Measurements from ENCODE around the gene ACTN4.
A peak's percentile ranks its signal among the peaks of the same experiment; 100 is the strongest.

ACTN4 gene

DNA sequence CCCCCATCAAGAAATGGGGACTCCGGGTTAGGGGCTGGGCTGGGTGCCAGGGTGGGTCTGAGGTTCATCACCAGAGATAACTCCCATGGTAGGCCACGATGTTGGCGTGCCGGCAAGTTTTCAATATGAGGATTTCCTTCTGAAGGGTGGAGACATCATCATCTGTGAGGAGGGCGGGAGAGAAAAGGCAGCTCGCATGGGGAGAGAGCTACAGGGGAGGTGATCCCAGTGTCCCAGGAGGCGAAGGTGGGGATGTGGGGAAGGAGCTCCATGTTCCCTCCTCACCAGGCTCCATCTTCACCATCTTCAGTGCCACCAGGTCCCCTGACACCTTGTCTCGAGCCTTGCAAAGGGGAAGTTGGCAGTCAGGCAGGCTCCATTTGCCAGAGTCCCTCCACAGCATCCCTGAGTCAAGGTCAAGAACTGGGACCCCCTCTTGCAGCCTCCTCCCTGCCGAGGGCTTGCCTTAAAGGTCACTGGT lies 30.1 kb upstream of the ACTN4 start:
- DNase-seq (ENCODE audit: low read depth) = no peak
- no peak overlapping the region for H3K4me3 ChIP-seq (ENCODE audit: low read depth, low read length)

DNA sequence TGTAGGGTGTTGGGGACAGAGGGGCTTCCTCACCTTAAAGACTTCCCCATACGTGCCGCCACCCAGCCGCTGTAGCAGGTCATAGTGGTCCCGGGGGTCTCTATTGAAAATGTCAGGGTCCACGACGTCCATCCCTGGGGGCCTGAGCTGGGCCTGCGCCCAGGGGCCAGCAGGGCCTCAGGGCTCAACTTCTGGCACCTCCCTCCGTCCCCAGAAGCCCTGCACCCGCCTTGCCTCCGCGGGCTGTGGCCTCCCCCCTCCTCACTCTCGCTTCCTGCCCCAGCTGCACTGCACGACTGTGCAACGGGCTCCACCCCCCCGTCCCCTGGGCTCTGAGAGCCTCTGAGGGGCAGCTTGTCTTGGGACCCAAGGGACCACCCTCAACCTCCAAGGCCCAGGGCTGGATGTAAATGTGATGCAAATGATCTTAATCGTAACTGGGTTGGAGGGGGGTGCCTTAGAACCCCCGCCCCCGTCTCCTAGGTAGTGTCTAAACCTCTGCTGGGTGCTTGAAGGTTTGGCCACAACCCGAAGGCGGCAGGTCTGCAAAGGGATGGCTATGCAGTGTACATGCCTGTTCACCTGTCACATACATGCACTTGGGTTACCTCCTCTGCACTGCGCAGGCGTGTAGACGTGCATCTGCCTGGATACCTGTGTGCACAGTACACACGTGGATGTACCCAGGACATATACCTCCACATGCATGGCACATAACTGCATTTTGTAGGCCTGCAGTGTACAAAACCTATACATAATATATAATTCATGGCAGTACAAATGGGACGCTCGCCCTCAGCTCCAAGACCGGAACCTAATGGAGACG lies 29.5 kb upstream of the ACTN4 start, which contains the start of gene MAP4K1:
TSS of gene MAP4K1 (minus strand) at position 190 of the 826 bp plus-strand sequence. CDS start at position 132, 58 bp downstream.
- TF ChIP-seq, protein P1, sequence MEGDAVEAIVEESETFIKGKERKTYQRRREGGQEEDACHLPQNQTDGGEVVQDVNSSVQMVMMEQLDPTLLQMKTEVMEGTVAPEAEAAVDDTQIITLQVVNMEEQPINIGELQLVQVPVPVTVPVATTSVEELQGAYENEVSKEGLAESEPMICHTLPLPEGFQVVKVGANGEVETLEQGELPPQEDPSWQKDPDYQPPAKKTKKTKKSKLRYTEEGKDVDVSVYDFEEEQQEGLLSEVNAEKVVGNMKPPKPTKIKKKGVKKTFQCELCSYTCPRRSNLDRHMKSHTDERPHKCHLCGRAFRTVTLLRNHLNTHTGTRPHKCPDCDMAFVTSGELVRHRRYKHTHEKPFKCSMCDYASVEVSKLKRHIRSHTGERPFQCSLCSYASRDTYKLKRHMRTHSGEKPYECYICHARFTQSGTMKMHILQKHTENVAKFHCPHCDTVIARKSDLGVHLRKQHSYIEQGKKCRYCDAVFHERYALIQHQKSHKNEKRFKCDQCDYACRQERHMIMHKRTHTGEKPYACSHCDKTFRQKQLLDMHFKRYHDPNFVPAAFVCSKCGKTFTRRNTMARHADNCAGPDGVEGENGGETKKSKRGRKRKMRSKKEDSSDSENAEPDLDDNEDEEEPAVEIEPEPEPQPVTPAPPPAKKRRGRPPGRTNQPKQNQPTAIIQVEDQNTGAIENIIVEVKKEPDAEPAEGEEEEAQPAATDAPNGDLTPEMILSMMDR (IDR thresholded peaks at IDR 0.05; ENCODE audit: control insufficient read depth, extremely low read depth, insufficient read depth) = no peak
- H3K4me3 ChIP-seq (ENCODE audit: low read depth, low read length) = peak within 1 kb of the TSS; percentile 100
- DNase-seq (ENCODE audit: low read depth) = no peak

More for the DNA sequence above, 30.1 kb upstream of the ACTN4 start:
- TF ChIP-seq, protein P1 (IDR thresholded peaks at IDR 0.05; ENCODE audit: control insufficient read depth, extremely low read depth, insufficient read depth) = no peak

DNA sequence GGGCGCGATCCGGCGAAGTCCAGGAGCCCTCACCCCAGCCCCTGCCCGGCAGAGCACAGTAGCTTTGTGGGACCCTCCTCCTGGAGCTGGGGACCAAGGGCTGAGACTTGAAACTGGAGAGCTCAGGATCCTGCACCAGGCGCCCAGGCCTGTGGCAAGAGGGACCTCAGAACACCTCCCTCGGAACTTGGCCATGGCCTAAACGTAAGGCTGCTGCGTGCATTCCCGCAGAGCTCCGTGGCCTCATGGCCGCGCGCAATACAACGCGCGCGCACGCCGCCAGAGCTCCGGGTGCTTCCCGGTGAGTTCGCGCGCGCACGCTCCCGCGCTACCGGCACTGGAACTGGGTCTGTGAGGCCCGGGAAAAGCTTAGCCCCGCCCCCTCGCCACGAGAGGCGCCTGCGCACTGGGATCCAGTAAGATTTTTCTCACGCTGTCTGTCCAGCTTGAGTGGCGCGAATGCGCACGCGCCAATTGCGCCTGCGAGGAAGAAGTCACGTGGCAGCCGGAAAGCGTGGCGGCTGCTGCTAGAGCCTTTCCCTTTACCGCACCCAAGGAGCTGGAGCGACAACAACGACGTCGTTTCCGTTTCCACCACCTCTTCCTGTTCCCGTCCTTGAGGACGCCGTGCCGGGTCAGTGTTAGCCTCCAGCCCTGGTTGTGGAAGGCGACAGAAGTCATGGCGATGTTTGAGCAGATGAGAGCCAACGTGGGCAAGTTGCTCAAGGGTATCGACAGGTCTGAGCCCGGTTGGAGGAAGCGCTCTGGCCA lies 28.7 kb upstream of the ACTN4 start, which contains the start of gene EIF3K:
TSS of gene EIF3K (plus strand) at position 599 of the 771 bp plus-strand sequence. CDS start at position 680, 81 bp downstream.
- DNase-seq (ENCODE audit: low read depth) = peak; percentile 97
- TF ChIP-seq, protein P1 (IDR thresholded peaks at IDR 0.05; ENCODE audit: control insufficient read depth, extremely low read depth, insufficient read depth) = no peak
- H3K4me3 ChIP-seq (ENCODE audit: low read depth, low read length) = peak within 1 kb of the TSS; percentile 100

DNA sequence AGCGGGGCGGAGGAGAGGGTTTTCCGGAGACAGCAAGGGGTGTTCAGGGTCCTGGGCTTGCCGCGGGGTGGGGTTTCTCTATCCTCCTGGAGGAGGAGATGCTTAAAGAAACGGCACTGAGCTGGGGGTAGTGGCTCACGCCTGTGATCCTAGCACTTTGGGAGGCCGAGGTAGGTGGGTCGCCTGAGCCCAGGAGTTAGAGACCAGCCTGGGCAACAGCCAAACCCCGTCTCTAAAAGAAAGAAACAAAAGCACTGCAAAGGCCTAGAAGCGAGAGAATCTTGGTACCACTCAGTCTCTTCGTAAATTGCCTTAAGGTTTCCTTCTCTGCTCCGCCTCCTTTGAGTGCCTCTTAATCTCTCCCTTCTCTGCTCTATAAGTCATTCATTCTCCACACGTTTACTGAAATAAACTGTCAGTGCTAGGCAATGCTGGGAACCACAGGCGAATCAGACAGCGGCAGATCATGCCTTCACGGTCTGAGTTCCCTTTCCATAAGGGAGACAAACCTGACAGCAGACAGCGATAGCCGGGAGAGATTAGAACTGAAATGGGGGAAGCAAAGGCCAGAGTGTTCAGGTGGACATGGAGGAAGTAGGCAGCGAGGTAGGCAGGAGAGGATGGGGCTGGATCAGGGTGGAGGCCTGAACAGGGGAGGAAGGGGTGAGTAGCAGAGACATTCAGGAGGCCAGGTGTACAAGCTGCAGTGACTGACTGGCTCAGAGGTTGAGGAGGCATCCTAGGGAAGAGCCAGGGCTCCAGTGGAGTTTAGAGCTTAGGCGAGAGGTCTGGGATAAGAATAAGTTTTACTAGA lies 27.9 kb upstream of the ACTN4 start:
- TF ChIP-seq, protein P1 (IDR thresholded peaks at IDR 0.05; ENCODE audit: control insufficient read depth, extremely low read depth, insufficient read depth) = no peak
- no peak for DNase-seq (ENCODE audit: low read depth)
- peak overlapping the region; percentile 100 for H3K4me3 ChIP-seq (ENCODE audit: low read depth, low read length)

DNA sequence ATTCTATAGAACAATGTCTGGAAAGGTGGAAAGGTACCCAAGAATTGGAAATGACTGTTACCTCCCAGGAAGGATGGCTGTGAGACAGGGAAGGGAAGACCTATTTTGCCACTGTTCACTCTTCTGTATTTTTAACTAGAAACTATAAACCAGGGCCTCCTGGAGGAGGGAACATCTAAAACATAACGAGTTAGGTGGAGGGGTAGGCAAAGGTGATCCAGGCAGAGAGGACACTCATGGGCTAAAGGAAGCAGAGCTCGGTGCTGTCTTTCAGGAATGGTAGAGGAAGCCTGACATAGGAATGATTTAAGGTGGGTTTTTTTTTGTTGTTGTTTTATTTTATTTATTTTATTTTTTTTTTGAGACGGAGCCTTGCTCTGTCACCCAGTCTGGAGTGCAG lies 22.6 kb upstream of the ACTN4 start:
- DNase-seq (ENCODE audit: low read depth) = no peak
- no peak overlapping the region for H3K4me3 ChIP-seq (ENCODE audit: low read depth, low read length)
- TF ChIP-seq, protein P1 (IDR thresholded peaks at IDR 0.05; ENCODE audit: control insufficient read depth, extremely low read depth, insufficient read depth) = no peak

DNA sequence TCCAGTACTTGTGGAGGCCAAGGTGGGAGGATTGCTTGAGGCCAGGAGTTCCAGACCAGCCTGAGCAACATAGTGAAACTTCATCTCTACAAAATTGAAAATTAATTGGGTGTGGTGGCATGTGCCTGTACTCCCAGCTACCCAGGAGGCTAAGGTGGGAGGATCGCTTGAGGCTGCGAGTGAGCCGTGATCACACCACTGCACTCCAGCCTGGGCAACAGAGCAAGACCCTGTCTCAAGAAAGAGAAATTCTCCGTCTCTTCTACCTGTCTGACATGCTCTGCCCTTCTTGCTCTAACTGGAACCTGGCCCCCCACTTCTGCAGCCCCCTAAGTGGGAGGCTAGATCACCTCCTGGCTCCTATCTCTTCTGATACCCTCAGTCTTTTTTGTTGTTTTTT lies 21.0 kb upstream of the ACTN4 start:
- TF ChIP-seq, protein P1 (IDR thresholded peaks at IDR 0.05; ENCODE audit: control insufficient read depth, extremely low read depth, insufficient read depth) = no peak
- DNase-seq (ENCODE audit: low read depth) = no peak
- H3K4me3 ChIP-seq (ENCODE audit: low read depth, low read length) = no peak overlapping the region
